ENCODE results near the gene MYL3.

Gene MYL3

DNA sequence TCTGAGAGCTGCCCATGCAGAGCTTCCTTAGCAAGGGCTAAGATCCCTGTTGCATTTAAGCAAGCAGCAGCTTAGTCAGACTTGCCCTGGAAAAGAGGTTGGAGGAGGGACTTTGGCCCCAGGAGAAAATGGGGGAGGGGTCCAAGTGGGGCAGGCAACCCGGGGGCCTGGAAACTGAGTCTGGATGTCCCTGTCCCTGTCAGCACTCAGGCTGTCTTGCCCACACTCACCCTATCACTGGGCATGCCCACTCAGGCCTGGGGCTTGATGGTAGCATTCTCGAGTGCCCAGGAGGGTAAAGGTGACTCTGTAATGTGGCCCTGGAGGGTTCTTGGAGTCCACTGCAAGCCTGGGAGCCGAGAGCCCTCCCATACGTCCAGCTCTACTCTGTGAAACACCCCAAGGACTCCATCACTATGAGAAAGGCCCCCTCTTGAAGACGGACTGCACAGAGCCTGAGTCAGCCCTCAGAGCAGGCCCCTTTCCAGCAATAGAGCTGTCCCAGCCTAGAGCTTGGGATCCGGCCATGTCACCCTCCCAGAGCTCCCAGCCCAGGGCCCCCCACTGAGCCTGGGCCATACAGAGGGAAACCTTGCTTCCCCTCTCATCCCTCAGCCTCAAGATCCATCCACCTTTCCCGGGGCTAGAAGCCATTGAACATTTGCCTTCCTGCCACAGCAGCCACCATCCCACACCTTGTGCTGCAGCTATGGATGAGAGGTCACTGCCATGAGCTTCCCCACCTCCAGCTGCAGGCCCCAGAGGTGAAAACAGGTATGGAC, 13.4 kb downstream of the MYL3 start:
- TF ChIP-seq, protein P1, sequence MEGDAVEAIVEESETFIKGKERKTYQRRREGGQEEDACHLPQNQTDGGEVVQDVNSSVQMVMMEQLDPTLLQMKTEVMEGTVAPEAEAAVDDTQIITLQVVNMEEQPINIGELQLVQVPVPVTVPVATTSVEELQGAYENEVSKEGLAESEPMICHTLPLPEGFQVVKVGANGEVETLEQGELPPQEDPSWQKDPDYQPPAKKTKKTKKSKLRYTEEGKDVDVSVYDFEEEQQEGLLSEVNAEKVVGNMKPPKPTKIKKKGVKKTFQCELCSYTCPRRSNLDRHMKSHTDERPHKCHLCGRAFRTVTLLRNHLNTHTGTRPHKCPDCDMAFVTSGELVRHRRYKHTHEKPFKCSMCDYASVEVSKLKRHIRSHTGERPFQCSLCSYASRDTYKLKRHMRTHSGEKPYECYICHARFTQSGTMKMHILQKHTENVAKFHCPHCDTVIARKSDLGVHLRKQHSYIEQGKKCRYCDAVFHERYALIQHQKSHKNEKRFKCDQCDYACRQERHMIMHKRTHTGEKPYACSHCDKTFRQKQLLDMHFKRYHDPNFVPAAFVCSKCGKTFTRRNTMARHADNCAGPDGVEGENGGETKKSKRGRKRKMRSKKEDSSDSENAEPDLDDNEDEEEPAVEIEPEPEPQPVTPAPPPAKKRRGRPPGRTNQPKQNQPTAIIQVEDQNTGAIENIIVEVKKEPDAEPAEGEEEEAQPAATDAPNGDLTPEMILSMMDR (IDR thresholded peaks at IDR 0.05; ENCODE audit: low read depth, low read length, poor library complexity, severe bottlenecking): no peak
- TF ChIP-seq EZH2phosphoT487 (IDR thresholded peaks at IDR 0.05; ENCODE audit: borderline replicate concordance, low read length): no peak
- no peak overlapping the region for H3K27ac ChIP-seq (ENCODE audit: low read depth, low read length)
- H3K4me1 ChIP-seq (ENCODE audit: control insufficient read depth, low read length): peaks cover 17% of the 10 kb centered on the region
- H3F3A ChIP-seq (ENCODE audit: control insufficient read depth, insufficient read depth): no peaks in the 10 kb centered on the region
- H3K27me3 ChIP-seq (ENCODE audit: control insufficient read depth, low read length): peaks cover 12% of the 10 kb centered on the region
- H3K36me3 ChIP-seq (ENCODE audit: control insufficient read depth, low read length): no peaks in the 10 kb centered on the region
- no peaks in the 10 kb centered on the region for H3K9me2 ChIP-seq (replicated peaks; ENCODE audit: control insufficient read depth, low read length)
- no peaks in the 10 kb centered on the region for H4K20me1 ChIP-seq (ENCODE audit: control insufficient read depth, insufficient read depth, low read depth, low read length)
- H3K9me3 ChIP-seq (ENCODE audit: control insufficient read depth, insufficient read depth, low read length): no peaks in the 10 kb centered on the region
- H3K79me2 ChIP-seq (ENCODE audit: control insufficient read depth, low read length): no peaks in the 10 kb centered on the region
- no peak overlapping the region for H3K4me3 ChIP-seq (ENCODE audit: low read length)
- H3K4me2 ChIP-seq (ENCODE audit: low read length): no peak overlapping the region

DNA sequence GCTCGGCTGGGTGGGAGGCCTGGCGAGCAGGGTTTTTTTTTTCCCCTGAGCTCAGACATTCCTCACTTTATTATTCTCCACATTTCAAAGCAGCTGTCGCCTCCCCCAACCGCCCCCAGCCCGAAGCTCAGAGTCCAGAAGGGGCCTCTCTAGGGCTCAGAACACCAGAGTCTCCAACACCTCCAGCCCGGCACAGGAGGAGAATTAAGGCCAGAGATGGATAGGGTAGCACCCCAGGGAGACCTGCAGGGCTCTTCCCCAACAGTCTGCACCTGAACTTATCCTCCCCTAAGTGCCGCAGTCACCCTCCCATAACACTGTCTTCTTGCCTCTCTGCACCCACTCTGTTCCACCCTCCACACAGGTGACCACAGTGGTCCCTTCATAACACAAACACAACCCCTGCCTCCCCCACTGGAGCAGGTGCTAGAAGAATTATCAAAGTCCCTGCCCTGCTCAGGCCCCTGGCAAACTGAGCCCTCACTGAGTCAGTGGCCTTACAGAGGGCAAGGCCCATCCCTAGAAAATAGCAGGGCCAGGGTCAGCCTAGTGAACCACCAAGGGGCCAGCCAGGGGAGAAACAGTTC, 14.1 kb downstream of the MYL3 start:
- Histone ChIP-seq H3K4me3 (ENCODE audit: low read length) (no peak overlapping the region), H3K27ac (ENCODE audit: low read depth, low read length) (no peak overlapping the region), H3K27me3 (ENCODE audit: control insufficient read depth, low read length) (peaks cover 12% of the 10 kb centered on the region), H4K20me1 (ENCODE audit: control insufficient read depth, insufficient read depth, low read depth, low read length) (no peaks in the 10 kb centered on the region), H3K9me2 (replicated peaks; ENCODE audit: control insufficient read depth, low read length) (no peaks in the 10 kb centered on the region), H3K9me3 (ENCODE audit: control insufficient read depth, insufficient read depth, low read length) (no peaks in the 10 kb centered on the region), H3K4me1 (ENCODE audit: control insufficient read depth, low read length) (peaks cover 17% of the 10 kb centered on the region), H3K79me2 (ENCODE audit: control insufficient read depth, low read length) (no peaks in the 10 kb centered on the region), H3K36me3 (ENCODE audit: control insufficient read depth, low read length) (no peaks in the 10 kb centered on the region), H3F3A (ENCODE audit: control insufficient read depth, insufficient read depth) (no peaks in the 10 kb centered on the region), H3K4me2 (ENCODE audit: low read length) (no peak overlapping the region)
- TF ChIP-seq EZH2phosphoT487 (IDR thresholded peaks at IDR 0.05; ENCODE audit: borderline replicate concordance, low read length): no peak
- TF ChIP-seq, protein P1 (IDR thresholded peaks at IDR 0.05; ENCODE audit: low read depth, low read length, poor library complexity, severe bottlenecking): no peak

GRCh38 chr3:46848271-46849044, 14.8 kb downstream of the MYL3 start:
- Histone ChIP-seq H4K20me1 (ENCODE audit: control insufficient read depth, insufficient read depth, low read depth, low read length) (no peaks in the 10 kb centered on the region), H3K4me3 (ENCODE audit: low read length) (no peak overlapping the region), H3K79me2 (ENCODE audit: control insufficient read depth, low read length) (no peaks in the 10 kb centered on the region)

More at GRCh38 chr3:46848271-46849044, 14.8 kb downstream of the MYL3 start:
- Histone ChIP-seq H3K4me1 (ENCODE audit: control insufficient read depth, low read length) (peaks cover 17% of the 10 kb centered on the region), H3K36me3 (ENCODE audit: control insufficient read depth, low read length) (no peaks in the 10 kb centered on the region), H3F3A (ENCODE audit: control insufficient read depth, insufficient read depth) (no peaks in the 10 kb centered on the region), H3K27ac (ENCODE audit: low read depth, low read length) (no peak overlapping the region), H3K9me2 (replicated peaks; ENCODE audit: control insufficient read depth, low read length) (no peaks in the 10 kb centered on the region), H3K9me3 (ENCODE audit: control insufficient read depth, insufficient read depth, low read length) (no peaks in the 10 kb centered on the region), H3K4me2 (ENCODE audit: low read length) (no peak overlapping the region), H3K27me3 (ENCODE audit: control insufficient read depth, low read length) (peaks cover 12% of the 10 kb centered on the region)
- TF ChIP-seq EZH2phosphoT487 (IDR thresholded peaks at IDR 0.05; ENCODE audit: borderline replicate concordance, low read length): no peak
- TF ChIP-seq, protein P1 (IDR thresholded peaks at IDR 0.05; ENCODE audit: low read depth, low read length, poor library complexity, severe bottlenecking): peak; percentile 69

Data from DOHH2 (cell line).